GM23338 (cell line): Measurements from ENCODE around the gene FHIT. TPM values are rescaled to one million over a fixed set of nuclear protein-coding genes. Genes with fewer than 3 reads are reported as not detected.

Experiments used
- ATAC-seq: fragments of 200-7000 bp; cut with Tn5 transposase; 3 replicates; pipeline ENCODE4 v1.9.1; 2020
- DNase-seq: peaks from one replicate; pipeline ENCODE4 v3.0.0-alpha.2; 2015; ENCODE audit warnings: low spot score
- H2AFZ ChIP-seq: fragments of 200-600 bp; sonication (generic); 2 replicates; pipeline ENCODE4 v1.8.0; 2016; ENCODE audit warnings: antibody characterized with exemption, mild to moderate bottlenecking, moderate library complexity
- H3F3A ChIP-seq: fragments of 200-600 bp; sonication (generic); replicated peaks from 2 replicates; pipeline ENCODE4 v1.8.0; 2017; ENCODE audit warnings: antibody characterized with exemption, mixed run types, low read depth
- H3K27ac ChIP-seq: fragments of 200-600 bp; sonication (generic); 2 replicates; pipeline ENCODE4 v1.6.1; 2016; ENCODE audit warnings: low read depth
- H3K27me3 ChIP-seq: fragments of 200-600 bp; sonication (generic); 2 replicates; pipeline ENCODE4 v1.8.0; 2016; ENCODE audit warnings: mild to moderate bottlenecking, mixed run types, moderate library complexity; ENCODE audit not compliant: insufficient read depth
- H3K36me3 ChIP-seq: fragments of 200-600 bp; sonication (generic); 2 replicates; pipeline ENCODE4 v1.8.0; 2016; ENCODE audit warnings: mild to moderate bottlenecking; ENCODE audit not compliant: insufficient read depth
- H3K4me1 ChIP-seq: fragments of 200-600 bp; sonication (generic); 2 replicates; pipeline ENCODE4 v1.8.0; 2016; ENCODE audit warnings: mild to moderate bottlenecking, moderate library complexity; ENCODE audit not compliant: insufficient read depth
- H3K4me2 ChIP-seq: fragments of 200-600 bp; sonication (generic); 2 replicates; pipeline ENCODE4 v1.7.1; 2017; ENCODE audit warnings: mixed run types
- H3K4me3 ChIP-seq: fragments of 200-600 bp; sonication (generic); 2 replicates; pipeline ENCODE4 v1.6.1; 2016; ENCODE audit warnings: mixed run types
- H3K79me2 ChIP-seq: fragments of 200-600 bp; sonication (generic); replicated peaks from 2 replicates; pipeline ENCODE4 v1.8.0; 2017; ENCODE audit warnings: mild to moderate bottlenecking; ENCODE audit not compliant: insufficient read depth
- H3K9me2 ChIP-seq: fragments of 200-600 bp; sonication (generic); 2 replicates; pipeline ENCODE4 v1.8.0; 2017; ENCODE audit not compliant: insufficient read depth
- H4K20me1 ChIP-seq: fragments of 200-600 bp; sonication (generic); replicated peaks from 2 replicates; pipeline ENCODE4 v1.8.0; 2017; ENCODE audit warnings: mild to moderate bottlenecking; ENCODE audit not compliant: insufficient read depth
- H3K27ac Mint-ChIP-seq: 2 replicates; pipeline ENCODE4 v1.8.0; 2020; ENCODE audit warnings: inconsistent platforms, mild to moderate bottlenecking, moderate library complexity, mixed read lengths
- H3K27me3 Mint-ChIP-seq: 3 replicates; pipeline ENCODE4 v1.8.0; 2022; ENCODE audit warnings: low read depth, mild to moderate bottlenecking, moderate library complexity, mixed read lengths, inconsistent platforms; ENCODE audit not compliant: insufficient read depth, poor library complexity
- H3K36me3 Mint-ChIP-seq: 3 replicates; pipeline ENCODE4 v1.8.0; 2021; ENCODE audit warnings: low read depth, mild to moderate bottlenecking, inconsistent platforms, moderate library complexity, mixed read lengths
- H3K4me1 Mint-ChIP-seq: 3 replicates; pipeline ENCODE4 v1.8.0; 2020; ENCODE audit warnings: mild to moderate bottlenecking, inconsistent platforms, mixed read lengths
- H3K4me3 Mint-ChIP-seq: 3 replicates; pipeline ENCODE4 v1.8.0; 2021; ENCODE audit warnings: moderate library complexity, mild to moderate bottlenecking, inconsistent platforms, mixed read lengths
- H3K9me3 Mint-ChIP-seq: 3 replicates; pipeline ENCODE4 v1.8.0; 2020; ENCODE audit warnings: moderate library complexity, mild to moderate bottlenecking, inconsistent platforms, mixed read lengths
- CTCF ChIP-seq, 2 experiments: fragments of 200-600 bp in 1 of 2; sonication (generic) in 1 of 2; conservative IDR thresholded peaks; 2 replicates each; pipeline versions ENCODE4 v1.5.1 to v1.6.1; 2016 to 2017; ENCODE audit warnings: antibody characterized with exemption in 2 of 2, low read depth in 2 of 2, mild to moderate bottlenecking in 2 of 2, moderate library complexity in 1 of 2
- EZH2 ChIP-seq: fragments of 200-600 bp; sonication (generic); IDR thresholded peaks from one replicate; pipeline ENCODE4 v1.8.0; 2017; ENCODE audit warnings: antibody characterized with exemption, mild to moderate bottlenecking, low read depth; ENCODE audit not compliant: unreplicated experiment
- EZH2phosphoT487 ChIP-seq: fragments of 200-600 bp; sonication (generic); IDR thresholded peaks from one replicate; pipeline ENCODE4 v1.8.1; 2018; ENCODE audit warnings: antibody characterized with exemption; ENCODE audit not compliant: unreplicated experiment
- NANOG ChIP-seq: IDR thresholded peaks from 2 replicates; pipeline ENCODE4 v1.6.1; 2016; ENCODE audit warnings: antibody characterized with exemption, borderline replicate concordance
- POLR2AphosphoS5 ChIP-seq: IDR thresholded peaks from 2 replicates; pipeline ENCODE4 v1.6.1; 2016; ENCODE audit warnings: antibody characterized with exemption, low read depth
- REST ChIP-seq: IDR thresholded peaks from one replicate; pipeline ENCODE4 v1.6.1; 2018; ENCODE audit warnings: antibody characterized with exemption; ENCODE audit not compliant: unreplicated experiment
- STAT1 ChIP-seq: IDR thresholded peaks from one replicate; pipeline ENCODE4 v1.6.1; 2016; ENCODE audit warnings: antibody characterized with exemption; ENCODE audit not compliant: unreplicated experiment
- ZNF114 ChIP-seq: fragments of 250-450 bp; sonication (Bioruptor Pico); IDR thresholded peaks from 2 replicates; pipeline ENCODE4 v1.5.0; 2020; ENCODE audit warnings: mild to moderate bottlenecking, moderate library complexity
- ZNF331 ChIP-seq: fragments of 250-450 bp; sonication (Bioruptor Pico); IDR thresholded peaks from 2 replicates; pipeline ENCODE4 v1.5.0; 2020; ENCODE audit warnings: low read depth, mild to moderate bottlenecking, moderate library complexity
- polyA plus RNA-seq: library from polyadenylated mRNA; unstranded; fragments of >200 nt; fragmentation: Nextera tagmentation; extraction: Ambion mirVana; gene quantifications from 2 replicates; pipeline ENCODE4 v1.2.1, GENCODE V29; 2016
- total RNA-seq: library from RNA; depleted of rRNA; stranded (reverse); fragments of >200 nt; shearing (Covaris generic); gene quantifications from 2 replicates; pipeline ENCODE4 v1.2.3, GENCODE V29; 2014
- TF ChIP-seq, protein P1 (sequence below): IDR thresholded peaks from 2 replicates; pipeline ENCODE4 v1.6.1; 2016; ENCODE audit warnings: antibody characterized with exemption

The FHIT gene
- total and polyA plus RNA-seq, 2 experiments from 2014 or later, result 3.0 to 8.3 TPM

- TF ChIP-seq EZH2phosphoT487, result no peak
- TF ChIP-seq, protein P1, sequence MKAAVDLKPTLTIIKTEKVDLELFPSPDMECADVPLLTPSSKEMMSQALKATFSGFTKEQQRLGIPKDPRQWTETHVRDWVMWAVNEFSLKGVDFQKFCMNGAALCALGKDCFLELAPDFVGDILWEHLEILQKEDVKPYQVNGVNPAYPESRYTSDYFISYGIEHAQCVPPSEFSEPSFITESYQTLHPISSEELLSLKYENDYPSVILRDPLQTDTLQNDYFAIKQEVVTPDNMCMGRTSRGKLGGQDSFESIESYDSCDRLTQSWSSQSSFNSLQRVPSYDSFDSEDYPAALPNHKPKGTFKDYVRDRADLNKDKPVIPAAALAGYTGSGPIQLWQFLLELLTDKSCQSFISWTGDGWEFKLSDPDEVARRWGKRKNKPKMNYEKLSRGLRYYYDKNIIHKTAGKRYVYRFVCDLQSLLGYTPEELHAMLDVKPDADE, result no peak
- no peak for TF ChIP-seq ZNF331 (CRISPR knock-in tag)
- TF ChIP-seq NANOG, result no peak
- TF ChIP-seq ZNF114 (CRISPR knock-in tag), result no peak
Measured at GRCh38 chr3:59939826-59940426, 1311.3 kb downstream of the FHIT start (continued).

- H3K27me3 Mint-ChIP-seq, result no peaks in the 10 kb centered on the region
- H3K27ac Mint-ChIP-seq, result no peak overlapping the region
- ATAC-seq (no peak), DNase-seq (no peak)
- Histone ChIP-seq H3K4me2 (no peak overlapping the region), H3K36me3 (no peaks in the 10 kb centered on the region), H3K79me2 (no peaks in the 10 kb centered on the region), H2AFZ (no peak overlapping the region), H4K20me1 (no peaks in the 10 kb centered on the region), H3K9me2 (peaks cover 4% of the 10 kb centered on the region; the same call in 1 of the 2 replicates), H3K4me1 (no peaks in the 10 kb centered on the region), H3F3A (no peaks in the 10 kb centered on the region), H3K4me3 (no peak overlapping the region), H3K27ac (no peak overlapping the region), H3K27me3 (no peaks in the 10 kb centered on the region)
- no peaks in the 10 kb centered on the region for H3K4me1 Mint-ChIP-seq
- no peaks in the 10 kb centered on the region for H3K9me3 Mint-ChIP-seq
- no peak overlapping the region for H3K4me3 Mint-ChIP-seq
- H3K36me3 Mint-ChIP-seq, result no peaks in the 10 kb centered on the region
- TF ChIP-seq STAT1, result no peak
- no peak for TF ChIP-seq ZNF114 (CRISPR knock-in tag)
- TF ChIP-seq EZH2, result no peak
- no peak for TF ChIP-seq ZNF331 (CRISPR knock-in tag)
Measured at GRCh38 chr3:59938828-59939227, 1312.4 kb downstream of the FHIT start.

DNA sequence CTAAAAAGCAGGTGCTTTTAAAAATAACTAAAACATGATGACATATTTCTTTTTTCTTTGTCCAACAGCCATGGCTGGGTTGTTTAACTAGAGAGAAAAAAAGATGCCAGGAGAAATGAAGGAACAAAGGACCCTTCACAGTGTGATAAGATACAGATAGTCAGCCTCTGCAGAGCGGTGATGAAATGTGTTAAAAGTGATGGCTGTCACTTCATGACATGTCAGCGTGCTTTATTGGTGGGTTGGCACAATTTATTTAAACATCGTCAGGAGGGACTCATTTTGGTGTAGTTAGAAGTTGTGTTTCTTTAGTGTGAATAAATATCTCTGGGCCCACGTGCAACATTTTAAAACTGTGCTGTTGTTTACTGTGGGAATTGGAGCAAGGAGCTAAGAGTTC is 1314.1 kb downstream of the FHIT start:
- no peaks in the 10 kb centered on the region for H3K9me3 Mint-ChIP-seq
- Histone ChIP-seq H2AFZ (no peak overlapping the region), H3K79me2 (no peaks in the 10 kb centered on the region), H3K4me2 (no peak overlapping the region), H3K4me3 (no peak overlapping the region), H3K27ac (no peak overlapping the region), H3K4me1 (no peaks in the 10 kb centered on the region), H3F3A (no peaks in the 10 kb centered on the region), H3K36me3 (no peaks in the 10 kb centered on the region), H4K20me1 (no peaks in the 10 kb centered on the region), H3K27me3 (no peaks in the 10 kb centered on the region), H3K9me2 (peaks cover 4% of the 10 kb centered on the region; the same call in 1 of the 2 replicates)
- H3K27me3 Mint-ChIP-seq, result no peaks in the 10 kb centered on the region
- DNase-seq (no peak), ATAC-seq (no peak)
- no peak overlapping the region for H3K4me3 Mint-ChIP-seq
- H3K27ac Mint-ChIP-seq, result no peak overlapping the region
- H3K4me1 Mint-ChIP-seq, result no peaks in the 10 kb centered on the region
- no peaks in the 10 kb centered on the region for H3K36me3 Mint-ChIP-seq
- TF ChIP-seq CTCF (conservative IDR thresholded peaks at IDR 0.05; ENCODE audit: low read depth in 2 of 2), result no peak
- TF ChIP-seq EZH2, result no peak
- no peak for TF ChIP-seq POLR2AphosphoS5
- no peak for TF ChIP-seq REST
- TF ChIP-seq NANOG, result no peak
- TF ChIP-seq, protein P1, result no peak
- no peak for TF ChIP-seq ZNF331 (CRISPR knock-in tag)
